Colonic mucosa (tissue), 4 donors: ENCODE results near the gene GSG1L. TPM values are rescaled to one million over a fixed set of nuclear protein-coding genes. Genes with fewer than 3 reads are reported as not detected.

Source experiments
- DNase-seq: peaks from one replicate; pipeline ENCODE4 v3.0.0-alpha.2; 2020
- H3K27ac ChIP-seq: fragments of 200-600 bp; one replicate; pipeline ENCODE4 v1.8.0; 2021
- H3K27me3 ChIP-seq: fragments of 200-600 bp; one replicate; pipeline ENCODE4 v1.8.0; 2021
- H3K36me3 ChIP-seq: fragments of 200-600 bp; one replicate; pipeline ENCODE4 v1.8.0; 2021
- H3K4me1 ChIP-seq: fragments of 200-600 bp; one replicate; pipeline ENCODE4 v1.8.0; 2021; ENCODE audit warnings: mild to moderate bottlenecking
- H3K4me3 ChIP-seq: fragments of 200-600 bp; one replicate; pipeline ENCODE4 v1.8.0; 2021
- H3K9ac ChIP-seq, 2 donors: one replicate each; pipeline ENCODE4 v1.7.0; 2013; ENCODE audit warnings: control low read depth in 2 of 2, low read depth in 2 of 2, low read length in 2 of 2
- H3K9me3 ChIP-seq: fragments of 200-600 bp; one replicate; pipeline ENCODE4 v1.8.0; 2021
- CTCF ChIP-seq: fragments of 200-600 bp; IDR thresholded peaks from one replicate; pipeline ENCODE4 v1.8.0; 2022; ENCODE audit warnings: antibody characterized with exemption, mild to moderate bottlenecking
- intact Hi-C: fragments of 100-400 bp; cut with DNase I; formaldehyde crosslinking; loops from one replicate; pipeline ENCODE4 v1.14.1; 2022
- total RNA-seq, 2 donors: library from RNA; stranded (reverse); fragmentation: NEBNext Ultra II Directional in 1 of 2; extraction: Animal tissue kit (Norgen Biotek cat#: 25700) in 1 of 2; gene quantifications; one replicate each; pipeline ENCODE4 v1.2.1, GENCODE V29; 2021
- donor health status: healthy.
- donor health status: DM: no; HTN: no; CAD: no.
- donor health status: DM: no; HTN: no; CAD: no.

The GSG1L gene
- total RNA-seq, 2 donors from 2014 or later, result 0.13 to 0.15 TPM

- DNase-seq, result no peak
- no peak for TF ChIP-seq CTCF
- Histone ChIP-seq H3K9me3 (no peaks in the 10 kb centered on the region), H3K27me3 (no peaks in the 10 kb centered on the region), H3K4me1 (no peaks in the 10 kb centered on the region), H3K4me3 (no peak overlapping the region), H3K27ac (no peak overlapping the region), H3K9ac (no peak overlapping the region), H3K36me3 (no peaks in the 10 kb centered on the region)
- intact Hi-C loops, result no loop called here
These were observed 24.0 kb downstream of the GSG1L start for GRCh38 chr16:28039493-28039892.

- H3K27me3 ChIP-seq, result no peaks in the 10 kb centered on the region
- TF ChIP-seq CTCF, result no peak
- no peaks in the 10 kb centered on the region for H3K36me3 ChIP-seq
- no peaks in the 10 kb centered on the region for H3K9me3 ChIP-seq
- H3K27ac ChIP-seq, result no peak overlapping the region
- H3K4me3 ChIP-seq, result no peak overlapping the region
- no peaks in the 10 kb centered on the region for H3K4me1 ChIP-seq
- DNase-seq, result no peak
- intact Hi-C loops, result no loop called here
- no peak overlapping the region for H3K9ac ChIP-seq
These were observed 25.1 kb downstream of the GSG1L start for GRCh38 chr16:28038409-28038808.

- no peak overlapping the region for H3K9ac ChIP-seq
- no peak for DNase-seq
- H3K4me3 ChIP-seq, result no peak overlapping the region
- no peaks in the 10 kb centered on the region for H3K4me1 ChIP-seq
- H3K9me3 ChIP-seq, result no peaks in the 10 kb centered on the region
- H3K36me3 ChIP-seq, result no peaks in the 10 kb centered on the region
- intact Hi-C loops, result no loop called here
- TF ChIP-seq CTCF, result no peak
- no peak overlapping the region for H3K27ac ChIP-seq
- H3K27me3 ChIP-seq, result no peaks in the 10 kb centered on the region
These were observed 27.6 kb downstream of the GSG1L start for GRCh38 chr16:28035866-28036393.

GRCh38 chr16:28033870-28034269, 29.6 kb downstream of the GSG1L start:
- H3K4me1 ChIP-seq, result no peaks in the 10 kb centered on the region
- intact Hi-C loops, result no loop called here
- no peak overlapping the region for H3K4me3 ChIP-seq
- H3K27me3 ChIP-seq, result no peaks in the 10 kb centered on the region
- no peaks in the 10 kb centered on the region for H3K36me3 ChIP-seq
- TF ChIP-seq CTCF, result no peak
- no peak overlapping the region for H3K27ac ChIP-seq
- H3K9ac ChIP-seq, result no peak overlapping the region
- DNase-seq, result no peak
- H3K9me3 ChIP-seq, result no peaks in the 10 kb centered on the region

- Histone ChIP-seq H3K27me3 (no peaks in the 10 kb centered on the region), H3K9me3 (no peaks in the 10 kb centered on the region), H3K36me3 (no peaks in the 10 kb centered on the region), H3K27ac (no peak overlapping the region), H3K4me3 (no peak overlapping the region), H3K4me1 (no peaks in the 10 kb centered on the region), H3K9ac (no peak overlapping the region)
- DNase-seq, result no peak
- intact Hi-C loops, result no loop called here
- no peak for TF ChIP-seq CTCF
These were observed 34.0 kb downstream of the GSG1L start for GRCh38 chr16:28029387-28030002.
